ENCODE measurements around the gene SLC43A2. TPM values are rescaled to one million over a fixed set of nuclear protein-coding genes. Genes with fewer than 3 reads are reported as not detected.

The SLC43A2 gene
- total RNA-seq, 1 experiment from 2014 or later = 12.9 TPM

DNA sequence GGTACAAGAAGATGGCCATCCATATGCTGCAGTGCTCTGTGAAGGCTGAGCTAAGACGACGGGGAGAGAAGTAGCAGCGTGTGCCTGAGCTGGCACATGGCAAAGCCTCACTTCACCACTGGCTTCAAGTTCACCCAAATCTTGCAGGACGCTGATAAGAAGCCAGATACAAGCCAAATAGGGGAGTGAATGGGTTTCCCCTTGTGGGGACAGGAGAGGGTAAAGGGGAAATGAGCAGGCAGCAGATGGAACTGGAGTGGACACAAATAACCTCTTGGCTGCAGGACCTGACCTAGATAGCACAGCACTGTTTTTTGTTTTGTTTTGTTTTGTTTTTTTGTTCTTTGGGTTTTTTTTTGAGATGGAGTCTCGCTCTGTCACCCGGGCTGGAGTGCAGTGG, 45.1 kb downstream of the SLC43A2 start:
- no peak overlapping the region for H3K9ac ChIP-seq (ENCODE audit: extremely low read depth, insufficient read length, low read length)
- DNase-seq = no peak

More for the DNA sequence above, 45.1 kb downstream of the SLC43A2 start:
- Histone ChIP-seq H3T11ph (ENCODE audit: low read length) (no peak overlapping the region), H2AK5ac (ENCODE audit: insufficient read length, low read length) (no peak overlapping the region), H3K4me1 (ENCODE audit: insufficient read depth, low read length) (no peaks in the 10 kb centered on the region; the same call in 1 of the 2 replicates), H3K4me2 (ENCODE audit: insufficient read depth, insufficient read length, low read length) (no peak overlapping the region), H2BK20ac (ENCODE audit: low read depth, low read length, poor library complexity, severe bottlenecking) (no peak overlapping the region), H3K27me3 (ENCODE audit: insufficient read depth, low read length) (no peaks in the 10 kb centered on the region), H3K27ac (ENCODE audit: insufficient read length, low read depth, low read length) (no peak overlapping the region), H3K79me2 (ENCODE audit: insufficient read depth, low read length) (no peaks in the 10 kb centered on the region), H4K20me1 (ENCODE audit: control insufficient read depth, insufficient read depth, insufficient read length) (no peaks in the 10 kb centered on the region), H3K4ac (ENCODE audit: low read depth, low read length) (no peak overlapping the region), H4K5ac (ENCODE audit: insufficient read length, low read depth, low read length) (no peak overlapping the region), H3K14ac (ENCODE audit: insufficient read depth, low read length) (no peak overlapping the region), H3K18ac (ENCODE audit: insufficient read length, low read depth, low read length) (no peak overlapping the region), H3K56ac (ENCODE audit: insufficient read length, low read depth, low read length) (no peak overlapping the region), H2BK120ac (ENCODE audit: low read depth, low read length, poor library complexity, severe bottlenecking) (no peak overlapping the region), H4K8ac (replicated peaks; ENCODE audit: insufficient read length, low read depth, low read length) (no peak overlapping the region), H4K91ac (ENCODE audit: insufficient read length, low read depth, low read length) (no peak overlapping the region), H3K9me3 (ENCODE audit: control insufficient read depth, low read depth, low read length) (no peaks in the 10 kb centered on the region), H2BK12ac (ENCODE audit: insufficient read length, low read depth, low read length) (no peak overlapping the region), H2AFZ (ENCODE audit: low read length) (no peak overlapping the region), H2BK15ac (ENCODE audit: low read depth, low read length) (no peak overlapping the region), H2BK5ac (ENCODE audit: insufficient read length, low read length) (no peak overlapping the region), H3K23me2 (ENCODE audit: insufficient read length, low read depth, low read length, poor library complexity, severe bottlenecking) (no peaks in the 10 kb centered on the region), H3K23ac (ENCODE audit: insufficient read length, low read depth, low read length) (no peak overlapping the region), H3K79me1 (ENCODE audit: insufficient read depth, low read depth, low read length, poor library complexity, severe bottlenecking) (no peaks in the 10 kb centered on the region)
- H3K27ac Mint-ChIP-seq = peak overlapping the region; percentile 58 to 93 (median 88); a peak in 6 of 7 replicates
- H3K36me3 Mint-ChIP-seq (ENCODE audit: insufficient read depth in 1 of 3, low read depth in 3 of 3) = peaks cover 2 to 14% (median 4%) of the 10 kb centered on the region in 3 experiments; a peak in 5 of 7 replicates
- H3K4me1 Mint-ChIP-seq = peaks cover 21 to 30% of the 10 kb centered on the region in 2 experiments
- no peaks in the 10 kb centered on the region for H3K9me3 Mint-ChIP-seq
- H3K4me3 Mint-ChIP-seq = peak overlapping the region in 1 of 2 experiments; percentile 57; a peak in 1 of 5 replicates
- no CpG with 5 or more reads among the region's 6 CpGs for WGBS (ENCODE audit: extremely low coverage, insufficient read length, low lambda C conversion rate)
- TF ChIP-seq, protein P1, sequence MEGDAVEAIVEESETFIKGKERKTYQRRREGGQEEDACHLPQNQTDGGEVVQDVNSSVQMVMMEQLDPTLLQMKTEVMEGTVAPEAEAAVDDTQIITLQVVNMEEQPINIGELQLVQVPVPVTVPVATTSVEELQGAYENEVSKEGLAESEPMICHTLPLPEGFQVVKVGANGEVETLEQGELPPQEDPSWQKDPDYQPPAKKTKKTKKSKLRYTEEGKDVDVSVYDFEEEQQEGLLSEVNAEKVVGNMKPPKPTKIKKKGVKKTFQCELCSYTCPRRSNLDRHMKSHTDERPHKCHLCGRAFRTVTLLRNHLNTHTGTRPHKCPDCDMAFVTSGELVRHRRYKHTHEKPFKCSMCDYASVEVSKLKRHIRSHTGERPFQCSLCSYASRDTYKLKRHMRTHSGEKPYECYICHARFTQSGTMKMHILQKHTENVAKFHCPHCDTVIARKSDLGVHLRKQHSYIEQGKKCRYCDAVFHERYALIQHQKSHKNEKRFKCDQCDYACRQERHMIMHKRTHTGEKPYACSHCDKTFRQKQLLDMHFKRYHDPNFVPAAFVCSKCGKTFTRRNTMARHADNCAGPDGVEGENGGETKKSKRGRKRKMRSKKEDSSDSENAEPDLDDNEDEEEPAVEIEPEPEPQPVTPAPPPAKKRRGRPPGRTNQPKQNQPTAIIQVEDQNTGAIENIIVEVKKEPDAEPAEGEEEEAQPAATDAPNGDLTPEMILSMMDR (conservative IDR thresholded peaks at IDR 0.05) = no peak
- H3K27me3 Mint-ChIP-seq (ENCODE audit: low read depth) = no peaks in the 10 kb centered on the region; the same call in 1 of the 2 replicates

All from H9 (cell line).